Measurements from ENCODE around the gene INPP5B.
"Not testable (repeated sequence)": the region's sequence is repeated elsewhere in the genome, so short reads cannot be mapped to it uniquely, and the experiment has no call there.

INPP5B gene

GRCh38 chr1:37946703-37947360 lies at the start of gene INPP5B:
Gene INPP5B, minus strand, starts transcription at chr1:37947053. Its CDS starts 745 bp downstream, at chr1:37946308.
- peak; percentile 48 for DNase-seq

DNA sequence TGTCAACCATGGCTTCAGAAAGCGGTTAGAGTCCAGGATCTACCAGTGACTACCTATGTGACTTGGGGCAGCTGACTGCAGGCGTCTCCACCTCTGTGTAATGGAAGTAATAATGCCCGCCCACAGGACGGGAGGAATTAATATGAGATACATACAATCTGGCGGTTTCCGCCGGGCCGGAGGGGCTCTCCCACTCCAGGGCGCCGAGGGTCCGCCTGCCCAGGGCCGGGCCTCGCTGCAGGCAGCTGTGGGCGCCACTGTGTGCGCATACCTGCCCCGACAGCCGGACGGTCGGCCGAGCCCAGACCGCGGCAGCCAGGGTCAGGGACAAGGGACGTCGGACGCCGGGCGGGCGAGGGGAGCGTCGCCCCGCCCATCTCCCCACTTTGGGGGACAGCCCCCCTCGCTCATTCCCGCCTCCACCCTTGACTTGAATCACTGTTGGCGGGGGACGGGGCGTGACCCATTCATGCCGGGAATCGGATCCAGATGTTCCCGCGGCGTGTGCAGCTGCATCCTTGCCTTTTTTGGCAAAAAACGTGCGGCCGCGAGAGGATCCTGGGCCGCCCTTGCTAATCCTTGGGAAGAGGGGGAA lies 49.0 kb upstream of the INPP5B start:
- peak; percentile 20 for DNase-seq

GRCh38 chr1:37994886-37995566 lies 48.2 kb upstream of the INPP5B start:
- DNase-seq: no peak

DNA sequence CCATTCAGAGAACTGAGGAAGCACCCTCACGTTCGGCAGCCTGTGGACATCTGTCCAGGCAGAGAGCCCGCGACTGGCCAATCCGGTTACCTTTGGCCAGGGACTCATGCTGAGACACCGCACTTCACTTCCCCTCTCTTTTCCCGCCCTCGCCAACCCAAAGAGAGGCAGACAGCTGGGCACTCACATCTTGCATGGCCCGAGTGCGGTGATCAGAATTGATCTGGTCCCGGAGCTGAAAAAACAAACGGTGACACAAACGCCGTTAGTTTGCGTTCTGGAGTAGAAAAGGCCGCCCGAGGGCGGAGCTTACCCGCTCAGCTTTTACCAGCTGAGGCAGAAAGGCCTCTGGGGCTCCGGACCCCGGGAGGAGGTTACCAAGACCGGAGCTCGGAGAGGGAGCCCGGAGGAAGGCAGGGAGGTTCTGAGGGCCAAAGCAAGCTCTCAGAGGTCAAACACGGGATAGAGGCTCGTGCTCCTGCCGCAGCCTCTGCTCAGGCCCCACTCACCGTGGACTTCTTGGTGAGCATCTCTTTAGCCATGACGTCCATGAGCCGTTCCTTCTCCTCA lies 42.6 kb upstream of the INPP5B start:
- peak; percentile 43 for DNase-seq

DNA sequence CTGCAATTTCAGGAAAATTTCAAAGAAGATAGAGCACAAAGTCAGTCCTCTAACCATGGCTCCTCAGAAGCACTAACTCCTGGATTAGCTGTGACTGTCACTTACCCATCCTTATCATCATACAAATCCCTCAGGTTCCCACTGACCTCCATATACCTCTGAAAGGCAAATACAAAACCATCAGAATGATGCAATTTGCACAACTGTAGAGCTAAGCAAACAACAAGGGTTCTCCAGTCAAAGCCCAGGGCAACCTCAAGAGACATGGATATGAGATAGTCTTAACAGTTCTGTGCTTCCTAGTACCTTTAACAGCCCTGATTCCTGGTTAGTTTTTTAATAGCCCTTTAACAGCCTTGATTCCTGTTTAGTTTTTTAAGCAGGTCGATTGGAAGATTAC lies 40.8 kb upstream of the INPP5B start:
- no peak for DNase-seq

DNA sequence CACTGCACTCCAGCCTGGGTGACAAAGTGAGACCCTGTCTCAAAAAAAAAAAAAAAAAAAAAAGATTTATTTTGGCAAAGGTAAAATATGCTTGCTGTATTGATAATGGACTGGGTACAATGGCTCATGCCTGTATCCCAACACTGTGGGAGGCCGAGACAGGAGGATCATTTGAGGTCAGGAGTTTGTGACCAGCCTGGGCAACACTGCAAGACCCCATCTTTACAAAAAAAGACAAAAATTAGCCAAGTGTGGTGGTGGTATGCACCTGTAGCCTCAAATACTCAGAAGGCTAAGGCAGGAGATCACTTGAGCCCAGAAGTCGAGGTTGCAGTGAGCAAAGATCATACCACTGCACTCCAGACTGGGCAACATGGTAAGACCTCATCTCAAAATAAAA lies 36.7 kb upstream of the INPP5B start:
- DNase-seq: no peak

GRCh38 chr1:37978541-37978940 lies 31.7 kb upstream of the INPP5B start:
- no peak for DNase-seq

DNA sequence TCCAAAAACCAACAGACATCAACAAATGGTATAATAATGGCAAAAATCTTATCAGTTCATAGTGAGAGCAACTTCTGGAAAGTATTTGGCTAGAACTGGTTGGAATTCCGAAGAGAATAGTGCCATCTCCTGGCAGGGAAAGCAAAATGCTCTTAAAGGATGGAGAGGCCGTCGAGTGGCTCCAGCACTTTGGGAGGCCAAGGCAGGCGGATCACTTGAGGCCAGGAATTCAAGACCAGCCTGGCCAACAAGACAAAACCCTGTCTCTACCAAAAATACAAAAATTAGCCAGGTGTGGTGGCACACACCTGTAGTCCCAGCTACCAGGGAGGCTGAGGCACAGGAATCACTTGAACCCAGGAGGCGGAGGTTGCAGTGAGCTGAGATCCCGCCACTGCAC lies 28.2 kb upstream of the INPP5B start:
- DNase-seq: peak; percentile 33

DNA sequence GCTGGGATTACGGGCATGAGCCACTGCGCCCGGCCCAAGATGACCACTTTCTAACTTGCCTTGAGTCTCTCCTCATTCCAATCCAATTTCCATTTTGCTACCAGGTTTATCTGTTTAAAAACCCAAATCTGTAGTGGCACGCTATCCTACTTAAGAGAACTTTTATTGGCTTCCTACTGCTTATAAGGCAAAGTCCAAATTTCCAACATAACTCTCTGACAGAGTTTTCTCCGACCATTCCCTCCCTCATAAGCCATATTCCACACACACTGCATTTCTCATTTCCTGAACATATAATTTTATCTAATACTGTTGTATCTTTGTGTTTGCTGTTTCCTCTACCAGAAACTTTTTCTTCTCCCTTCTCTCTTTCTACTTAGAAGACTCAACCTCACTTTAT lies 27.7 kb upstream of the INPP5B start:
- no peak for DNase-seq

- DNase-seq: not testable (repeated sequence)
Observed at GRCh38 chr1:37973684-37974083, 26.8 kb upstream of the INPP5B start.

DNA sequence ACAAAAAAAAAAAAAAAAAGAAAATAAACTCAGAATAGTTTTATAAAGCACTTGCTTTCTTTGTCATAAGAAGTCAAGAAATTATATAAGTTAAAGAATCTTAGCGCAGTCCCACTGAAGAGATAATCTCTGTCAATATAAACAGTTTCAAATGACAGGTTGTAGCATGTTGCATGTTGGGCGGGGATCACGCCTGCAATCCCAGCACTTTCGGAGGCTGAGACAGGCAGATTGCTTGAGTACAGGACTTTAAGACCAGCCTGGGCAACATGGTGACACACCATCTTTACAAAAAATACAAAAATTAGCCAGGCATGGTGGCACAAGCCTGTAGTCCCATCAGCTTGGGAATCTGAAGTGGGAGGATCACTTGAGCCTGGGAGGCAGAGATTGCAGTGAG lies 18.4 kb upstream of the INPP5B start:
- DNase-seq: no peak

GRCh38 chr1:37964106-37964505 lies 17.3 kb upstream of the INPP5B start:
- DNase-seq: not testable (repeated sequence)

DNA sequence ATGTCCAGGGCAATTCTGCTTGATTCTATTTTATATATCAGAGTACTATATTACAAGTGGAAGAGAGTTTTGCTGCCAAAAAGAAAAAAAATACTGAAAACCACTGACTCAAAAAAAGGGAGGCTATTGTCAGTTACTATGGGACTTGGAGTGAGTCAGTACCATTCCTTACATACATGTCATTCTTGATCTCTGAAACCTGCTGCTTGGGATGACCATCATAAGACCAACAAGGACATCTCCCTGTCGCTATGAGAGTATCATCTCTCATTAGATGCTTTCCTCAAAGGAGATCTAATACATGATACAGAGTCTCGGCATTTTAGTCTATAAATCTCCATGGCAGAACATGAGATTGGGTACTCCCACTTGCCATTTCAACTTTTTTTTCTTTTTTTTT lies 11.8 kb upstream of the INPP5B start:
- DNase-seq: no peak

DNA sequence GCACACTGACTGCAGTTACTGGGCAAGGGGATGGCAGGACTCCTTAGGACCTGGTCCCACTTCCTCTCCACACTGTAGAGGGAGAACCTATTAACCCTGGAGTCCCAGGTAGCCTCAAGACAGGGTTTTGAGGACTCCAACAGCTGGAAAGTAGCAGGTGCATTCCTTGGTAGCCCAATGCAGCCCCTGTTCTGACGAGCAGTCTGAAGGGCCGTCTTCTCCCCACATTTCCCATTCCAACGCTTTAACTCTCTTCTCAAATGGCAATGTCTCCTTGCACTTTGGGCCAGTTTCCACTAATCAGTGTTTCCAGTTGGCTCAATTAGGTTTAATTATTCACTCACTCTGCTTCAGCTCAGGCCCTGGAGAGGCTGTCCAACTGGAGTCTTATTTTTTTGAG lies 8.8 kb upstream of the INPP5B start:
- DNase-seq: no peak

GRCh38 chr1:37954316-37954971 lies 7.6 kb upstream of the INPP5B start:
- DNase-seq: no peak

- DNase-seq: no peak
Observed at GRCh38 chr1:37952738-37953137, 5.9 kb upstream of the INPP5B start.

- DNase-seq: no peak
Observed at GRCh38 chr1:37951783-37952624, 5.2 kb upstream of the INPP5B start.

GRCh38 chr1:37951041-37951782 lies 4.4 kb upstream of the INPP5B start:
- no peak for DNase-seq

DNA sequence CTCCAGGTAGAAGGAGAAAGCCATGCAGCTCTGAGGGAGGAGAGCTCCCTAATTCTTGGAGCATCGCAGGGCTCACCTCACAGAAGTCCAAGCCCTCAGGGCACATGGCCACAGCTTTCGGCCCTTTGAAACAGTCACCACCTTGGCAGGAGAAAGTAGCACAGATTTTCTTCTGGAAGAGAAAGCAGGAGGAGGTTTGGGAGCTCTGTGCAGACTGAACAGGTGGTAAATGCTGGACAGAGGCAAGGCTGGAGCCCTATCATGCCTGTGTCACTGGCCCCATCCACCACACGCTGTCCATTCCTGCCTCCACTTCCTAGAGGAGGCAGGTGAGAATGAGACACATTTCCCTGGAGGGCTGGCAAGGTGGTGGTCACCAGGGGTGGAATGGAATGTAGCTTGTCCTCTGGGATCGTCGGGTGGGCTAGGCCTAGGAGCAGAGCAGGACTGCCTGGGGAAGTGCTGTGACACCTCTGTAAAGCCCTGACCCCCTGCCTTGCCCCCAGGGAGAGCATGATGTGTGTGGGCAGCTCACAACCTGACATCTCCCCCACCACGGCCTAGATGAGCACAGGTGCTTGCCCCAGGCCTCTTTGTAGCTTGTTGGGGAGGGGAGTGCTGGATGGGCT lies 2.8 kb upstream of the INPP5B start:
- no peak for DNase-seq

DNA sequence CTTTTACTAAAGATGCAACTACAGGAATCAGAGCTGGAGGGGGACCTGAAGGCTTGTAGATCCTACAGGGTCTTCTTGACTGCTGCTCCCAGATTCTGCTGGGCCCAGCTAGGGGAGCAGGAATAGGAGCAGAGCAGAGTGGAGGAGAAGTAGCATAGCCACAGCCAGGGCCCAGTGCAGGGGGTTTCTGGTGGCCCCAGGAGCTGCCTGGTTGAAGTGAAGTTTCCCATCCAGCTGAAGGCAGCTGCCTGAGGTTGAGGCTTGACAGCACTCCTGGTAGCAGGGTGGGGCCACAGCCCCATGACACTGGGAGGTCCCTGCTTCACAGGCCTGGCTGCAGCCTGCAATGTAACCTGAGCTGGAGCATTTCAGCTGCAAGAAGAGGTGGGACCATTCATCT lies 2.0 kb upstream of the INPP5B start:
- no peak for DNase-seq

DNA sequence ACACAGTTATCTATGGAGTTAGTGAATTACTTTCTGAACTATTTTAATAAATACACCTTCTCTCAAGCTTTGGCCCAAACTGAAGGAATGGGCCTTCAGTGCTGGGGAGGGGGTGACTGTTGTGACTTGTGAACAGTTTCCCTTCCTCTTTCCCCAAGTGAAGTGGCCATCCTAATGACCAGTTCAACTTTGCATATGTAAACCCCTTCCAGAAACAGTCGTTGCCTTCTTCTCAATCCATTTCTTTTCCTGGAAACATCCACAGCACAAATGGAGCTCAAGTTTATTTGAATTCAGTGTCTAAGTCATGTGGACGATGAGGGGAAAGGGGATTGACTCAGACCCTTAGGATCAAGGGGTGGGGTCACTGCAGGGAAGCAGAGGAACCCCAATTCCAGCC lies 1.3 kb upstream of the INPP5B start:
- no peak for DNase-seq

All from NCI-H146 (cell line).